ENCODE data around the gene MCRS1. TPM values are rescaled to one million over a fixed set of nuclear protein-coding genes. Genes with fewer than 3 reads are reported as not detected.
"Not testable (repeated sequence)": the region's sequence is repeated elsewhere in the genome, so short reads cannot be mapped to it uniquely, and the experiment has no call there.

The MCRS1 gene
- polyA plus RNA-seq, 1 donor: 54.7 TPM

GRCh38 chr12:49519574-49519936, 48.4 kb downstream of the MCRS1 start:
- Histone ChIP-seq H3K27ac (ENCODE audit: low read length) (no peak overlapping the region), H3K4me3 (ENCODE audit: low read length) (no peak overlapping the region), H3K9me3 (ENCODE audit: control insufficient read depth, low read depth, low read length) (no peaks in the 10 kb centered on the region), H3K36me3 (ENCODE audit: control insufficient read depth, insufficient read depth, low read length) (peaks cover 26% of the 10 kb centered on the region), H3K4me1 (ENCODE audit: control insufficient read depth, insufficient read depth, low read length) (no peaks in the 10 kb centered on the region), H3K27me3 (ENCODE audit: control insufficient read depth, insufficient read depth, low read length) (no peaks in the 10 kb centered on the region)
- DNase-seq: no peak
- WGBS (ENCODE audit: insufficient coverage, low lambda C conversion rate): no CpG with 5 or more reads among the region's 5 CpGs

- Histone ChIP-seq H3K27me3 (ENCODE audit: control insufficient read depth, insufficient read depth, low read length) (no peaks in the 10 kb centered on the region), H3K9me3 (ENCODE audit: control insufficient read depth, low read depth, low read length) (no peaks in the 10 kb centered on the region), H3K4me3 (ENCODE audit: low read length) (no peak overlapping the region), H3K27ac (ENCODE audit: low read length) (no peak overlapping the region), H3K4me1 (ENCODE audit: control insufficient read depth, insufficient read depth, low read length) (no peaks in the 10 kb centered on the region), H3K36me3 (ENCODE audit: control insufficient read depth, insufficient read depth, low read length) (peaks cover 25% of the 10 kb centered on the region)
- DNase-seq: no peak
- WGBS (ENCODE audit: insufficient coverage, low lambda C conversion rate): no CpG with 5 or more reads among the region's 2 CpGs
Observed at GRCh38 chr12:49518914-49519573, 48.9 kb downstream of the MCRS1 start.

GRCh38 chr12:49515266-49515665, 52.7 kb downstream of the MCRS1 start:
- DNase-seq: no peak

GRCh38 chr12:49512546-49512945, 55.4 kb downstream of the MCRS1 start:
- Histone ChIP-seq H3K9me3 (ENCODE audit: control insufficient read depth, low read depth, low read length) (no peaks in the 10 kb centered on the region), H3K4me1 (ENCODE audit: control insufficient read depth, insufficient read depth, low read length) (no peaks in the 10 kb centered on the region), H3K27ac (ENCODE audit: low read length) (no peak overlapping the region), H3K4me3 (ENCODE audit: low read length) (no peak overlapping the region), H3K27me3 (ENCODE audit: control insufficient read depth, insufficient read depth, low read length) (no peaks in the 10 kb centered on the region), H3K36me3 (ENCODE audit: control insufficient read depth, insufficient read depth, low read length) (peaks cover 8% of the 10 kb centered on the region)
- no peak for DNase-seq
- WGBS (ENCODE audit: insufficient coverage, low lambda C conversion rate): no CpG with 5 or more reads among the region's 1 CpG

More at GRCh38 chr12:49515266-49515665, 52.7 kb downstream of the MCRS1 start:
- Histone ChIP-seq H3K27ac (ENCODE audit: low read length) (no peak overlapping the region), H3K27me3 (ENCODE audit: control insufficient read depth, insufficient read depth, low read length) (no peaks in the 10 kb centered on the region), H3K9me3 (ENCODE audit: control insufficient read depth, low read depth, low read length) (no peaks in the 10 kb centered on the region), H3K4me3 (ENCODE audit: low read length) (no peak overlapping the region), H3K36me3 (ENCODE audit: control insufficient read depth, insufficient read depth, low read length) (peaks cover 14% of the 10 kb centered on the region), H3K4me1 (ENCODE audit: control insufficient read depth, insufficient read depth, low read length) (no peaks in the 10 kb centered on the region)
- 17% methylated on average over 1 of the region's 5 CpGs for WGBS (ENCODE audit: insufficient coverage, low lambda C conversion rate)

GRCh38 chr12:49511410-49511809, 56.5 kb downstream of the MCRS1 start:
- no peaks in the 10 kb centered on the region for H3K4me1 ChIP-seq (ENCODE audit: control insufficient read depth, insufficient read depth, low read length)
- no peaks in the 10 kb centered on the region for H3K27me3 ChIP-seq (ENCODE audit: control insufficient read depth, insufficient read depth, low read length)
- no peak for DNase-seq
- no peak overlapping the region for H3K27ac ChIP-seq (ENCODE audit: low read length)
- H3K4me3 ChIP-seq (ENCODE audit: low read length): no peak overlapping the region
- H3K9me3 ChIP-seq (ENCODE audit: control insufficient read depth, low read depth, low read length): no peaks in the 10 kb centered on the region
- peaks cover 5% of the 10 kb centered on the region for H3K36me3 ChIP-seq (ENCODE audit: control insufficient read depth, insufficient read depth, low read length)

- not testable (repeated sequence) for H3K27ac ChIP-seq (ENCODE audit: low read length); H3K4me1 ChIP-seq (ENCODE audit: control insufficient read depth, insufficient read depth, low read length); H3K9me3 ChIP-seq (ENCODE audit: control insufficient read depth, low read depth, low read length); DNase-seq; H3K36me3 ChIP-seq (ENCODE audit: control insufficient read depth, insufficient read depth, low read length); H3K4me3 ChIP-seq (ENCODE audit: low read length); H3K27me3 ChIP-seq (ENCODE audit: control insufficient read depth, insufficient read depth, low read length)
- WGBS (ENCODE audit: insufficient coverage, low lambda C conversion rate): 100% methylated on average over 1 of the region's 8 CpGs
Observed at GRCh38 chr12:49509681-49510080, 58.3 kb downstream of the MCRS1 start.

Other genes with a start within 250 kb of the MCRS1 start
- gene TROAP, start 244.9 kb downstream of the MCRS1 start, polyA plus RNA-seq: 15.8 TPM
- gene C1QL4, start 231.0 kb downstream of the MCRS1 start, polyA plus RNA-seq: 0.01 TPM
- gene DNAJC22, start 221.3 kb downstream of the MCRS1 start, polyA plus RNA-seq: 50.0 TPM
- gene SPATS2, start 200.7 kb downstream of the MCRS1 start, polyA plus RNA-seq: 22.7 TPM
- gene KCNH3, start 29.1 kb downstream of the MCRS1 start, polyA plus RNA-seq: 2.2 TPM
- gene FAM186B, start 37.5 kb upstream of the MCRS1 start, polyA plus RNA-seq: 0.91 TPM
- 19.0 TPM for gene PRPF40B, start 55.4 kb upstream of the MCRS1 start, polyA plus RNA-seq
- 10.2 TPM for gene FMNL3, start 139.3 kb upstream of the MCRS1 start, polyA plus RNA-seq
- 616 TPM for gene TMBIM6, start 173.4 kb upstream of the MCRS1 start, polyA plus RNA-seq

All from large intestine (tissue), 3 donors.